GM21786 (cell line): ENCODE measurements around the gene CMTR1.
"Not testable (repeated sequence)": the region's sequence is repeated elsewhere in the genome, so short reads cannot be mapped to it uniquely, and the experiment has no call there.

ENCODE experiments used
- ATAC-seq: cut with Tn5 transposase; IDR thresholded peaks from one replicate; pipeline ENCODE4 v1.9.1; 2021; ENCODE audit not compliant: unreplicated experiment

Gene CMTR1

DNA sequence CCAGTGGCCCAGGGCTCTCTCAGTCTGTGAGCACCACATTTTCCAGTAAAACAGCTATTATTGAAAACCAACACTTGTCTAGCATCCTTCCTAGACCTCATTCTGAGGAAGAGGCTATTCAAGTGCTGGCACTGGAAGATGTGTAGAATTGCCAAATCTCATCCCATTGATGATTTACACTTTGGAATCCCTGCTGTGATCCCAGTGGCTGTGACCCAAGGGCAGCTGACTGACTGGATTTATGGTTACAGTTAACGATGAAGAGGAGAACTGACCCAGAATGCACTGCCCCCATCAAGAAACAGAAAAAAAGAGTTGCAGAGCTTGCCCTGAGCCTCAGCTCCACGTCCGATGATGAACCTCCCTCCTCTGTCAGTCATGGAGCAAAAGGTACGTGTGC is 2.4 kb downstream of the CMTR1 start:
- ATAC-seq: no peak

DNA sequence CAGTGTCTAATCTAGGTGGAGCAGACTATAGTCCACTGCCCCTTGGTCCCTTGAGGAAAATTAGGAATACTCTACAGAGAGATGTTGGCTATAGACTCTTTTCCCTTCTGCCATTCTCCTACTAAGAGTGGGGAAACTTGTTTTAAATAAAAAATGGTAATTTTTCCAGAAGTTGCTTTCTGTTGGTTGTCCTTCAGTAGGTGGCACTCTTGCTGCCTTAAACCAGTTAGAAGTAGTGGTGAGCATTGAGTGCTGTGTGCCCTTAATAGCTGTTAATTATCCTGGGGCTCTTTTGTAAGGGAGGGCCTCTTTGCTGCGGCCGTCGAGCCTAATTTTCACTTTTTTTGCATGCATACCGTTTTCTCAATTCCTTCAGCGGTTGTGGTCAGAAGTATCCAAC is 2.8 kb downstream of the CMTR1 start:
- no peak for ATAC-seq

DNA sequence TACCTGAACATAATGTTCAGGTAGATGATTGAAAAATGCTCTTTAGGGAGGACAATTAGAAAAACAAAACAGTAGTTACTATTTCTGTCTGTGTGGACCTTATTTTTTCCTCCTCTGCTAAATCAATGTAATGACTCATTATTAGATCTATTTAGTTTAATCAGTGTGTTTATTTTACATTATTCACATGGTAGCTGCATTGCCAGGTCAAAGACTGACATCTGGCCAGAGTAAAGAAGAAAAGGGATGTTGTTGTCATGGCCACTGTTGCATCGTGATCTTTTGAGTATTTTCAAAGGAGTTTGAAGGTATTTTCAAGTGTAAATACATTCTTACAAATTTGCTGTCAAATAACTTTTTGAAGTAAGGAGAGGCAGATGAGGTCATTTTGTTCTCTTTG is 5.9 kb downstream of the CMTR1 start:
- no peak for ATAC-seq

DNA sequence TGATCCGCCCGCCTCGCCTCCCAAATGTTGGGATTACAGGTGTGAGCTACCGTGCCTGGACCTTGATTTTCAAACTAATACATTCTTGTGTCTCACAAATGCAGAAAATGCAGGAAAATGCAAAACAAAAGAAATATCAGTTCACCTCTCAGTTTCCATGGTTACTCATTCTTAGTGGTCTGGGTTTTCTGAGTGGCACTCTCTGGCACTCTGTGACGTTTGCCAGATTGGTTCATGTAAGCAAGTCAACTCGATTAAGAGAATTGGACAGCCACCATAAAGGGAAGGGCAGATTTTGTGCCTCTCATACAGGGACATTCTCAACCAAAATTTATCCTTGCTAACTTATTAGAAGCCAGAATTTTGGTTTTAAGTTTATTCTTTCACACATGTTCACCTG is 8.6 kb downstream of the CMTR1 start:
- no peak for ATAC-seq

DNA sequence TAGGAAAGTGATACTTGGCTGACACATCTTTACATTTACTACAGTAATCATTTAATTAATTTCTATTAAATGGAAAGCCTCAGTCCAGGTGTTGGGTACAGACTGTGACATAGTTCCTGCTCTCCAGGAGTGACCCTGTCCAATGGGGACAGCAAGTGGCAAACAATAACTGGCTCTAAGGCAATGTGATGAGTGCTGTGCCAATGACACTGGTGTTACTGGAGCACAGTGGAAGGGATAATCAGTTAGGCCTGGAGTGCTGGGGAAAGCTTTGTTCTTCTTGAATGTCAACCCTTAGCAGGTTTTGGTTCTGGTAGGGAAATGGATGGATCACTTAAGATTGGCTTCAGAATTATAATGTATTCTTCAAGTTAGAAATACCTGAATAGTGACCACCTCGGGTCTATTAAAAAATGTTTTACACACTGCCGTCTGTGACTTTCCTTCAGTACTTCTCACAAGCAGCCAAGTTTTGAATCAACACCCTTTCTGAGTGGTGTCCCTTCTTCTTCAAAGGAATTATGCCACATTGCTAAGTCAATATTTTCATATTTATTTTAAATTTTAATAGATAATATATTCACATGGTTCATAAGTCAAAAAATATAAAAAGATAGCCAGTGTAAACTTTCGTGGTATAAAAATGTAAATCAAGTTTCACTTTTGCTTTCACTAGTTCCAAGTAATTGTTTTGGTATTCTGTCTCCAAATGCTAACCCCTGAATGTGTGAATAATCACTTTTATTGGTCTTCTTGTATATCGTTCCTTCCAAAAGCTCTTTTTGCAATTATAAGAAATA is 9.6 kb downstream of the CMTR1 start:
- ATAC-seq: no peak

GRCh38 chr6:37443216-37443542 is 10.2 kb downstream of the CMTR1 start:
- ATAC-seq: not testable (repeated sequence)

- no peak for ATAC-seq
Observed at GRCh38 chr6:37449984-37450383, 17.0 kb downstream of the CMTR1 start.

DNA sequence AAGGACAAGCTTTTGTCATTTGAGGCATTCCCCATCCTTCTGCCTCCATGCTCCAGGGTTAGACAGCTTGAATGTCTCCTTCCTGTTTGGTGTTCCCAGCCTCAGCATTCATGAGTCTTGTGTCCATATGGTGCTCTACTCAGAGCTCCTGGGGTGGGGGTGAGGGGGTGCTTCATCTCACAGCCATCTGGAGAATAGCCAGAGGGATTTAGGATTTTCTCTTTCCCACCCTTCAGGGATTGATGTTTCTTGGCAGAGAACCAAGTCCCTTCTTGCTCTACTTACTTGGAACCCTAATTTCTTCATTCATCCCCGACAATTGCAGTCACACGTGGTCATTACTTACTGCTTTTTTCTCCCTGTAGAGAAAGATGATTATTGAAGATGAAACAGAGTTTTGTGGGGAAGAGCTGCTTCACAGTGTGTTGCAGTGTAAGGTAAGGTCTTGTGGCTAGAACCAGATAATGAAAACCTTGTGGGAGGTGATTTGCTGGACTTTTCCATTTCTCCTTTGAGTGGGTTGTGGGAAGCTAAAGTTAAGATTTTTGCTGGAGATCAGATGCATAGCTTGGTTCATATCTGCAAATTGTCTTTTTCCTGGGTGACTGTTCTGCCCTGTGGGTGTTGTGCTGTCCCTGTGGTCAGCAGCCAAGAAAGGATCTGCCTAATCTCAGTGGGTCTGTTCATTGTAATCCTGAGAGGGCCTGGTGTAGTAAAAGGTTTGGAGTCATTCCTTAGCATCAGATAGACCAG is 18.6 kb downstream of the CMTR1 start:
- ATAC-seq: no peak

- no peak for ATAC-seq
Observed at GRCh38 chr6:37452522-37452921, 19.5 kb downstream of the CMTR1 start.

- no peak for ATAC-seq
Observed at GRCh38 chr6:37454420-37455140, 21.6 kb downstream of the CMTR1 start.

GRCh38 chr6:37456126-37456525 is 23.1 kb downstream of the CMTR1 start:
- no peak for ATAC-seq

- ATAC-seq: no peak
Observed at GRCh38 chr6:37456816-37457560, 24.0 kb downstream of the CMTR1 start.

DNA sequence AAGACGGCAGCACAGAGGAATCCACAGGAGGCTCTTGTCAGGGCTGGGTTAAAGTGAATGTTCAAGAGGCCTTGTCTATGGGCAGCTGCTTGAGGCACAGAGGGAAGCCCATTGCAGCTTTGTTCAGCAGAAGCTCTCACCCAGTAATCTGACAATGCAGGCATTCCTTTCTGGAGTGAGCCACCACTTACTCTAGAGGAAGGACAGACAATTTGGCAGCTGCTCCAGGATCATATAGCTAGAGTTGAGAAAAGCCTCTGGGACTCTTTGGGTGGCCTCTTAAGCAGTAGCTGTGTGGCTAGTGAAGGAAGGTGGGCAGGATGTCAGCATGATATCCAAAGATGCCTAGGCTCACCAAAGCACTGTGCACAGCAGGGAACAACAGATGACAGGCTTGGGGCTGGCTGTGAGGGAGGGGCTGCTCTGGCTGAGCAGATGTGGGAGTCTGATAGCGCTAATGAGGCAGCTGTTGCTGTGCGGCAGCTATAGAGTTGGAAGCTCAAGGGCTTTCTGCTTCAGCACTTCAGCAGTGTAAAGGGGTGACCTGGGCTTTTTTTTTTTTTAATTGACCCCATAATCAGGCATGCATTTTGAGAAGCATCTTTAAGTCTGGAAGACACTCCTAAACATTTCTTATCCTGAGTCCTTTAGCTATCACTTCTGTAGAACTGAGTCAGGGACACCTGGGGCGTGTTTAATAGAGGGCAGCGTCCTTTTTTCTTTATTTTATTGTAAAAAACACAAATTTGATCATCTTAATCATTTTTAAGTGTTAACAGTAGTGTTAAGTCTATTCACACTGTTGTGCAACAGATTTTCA is 27.2 kb downstream of the CMTR1 start:
- ATAC-seq: no peak

GRCh38 chr6:37460805-37461204 is 27.8 kb downstream of the CMTR1 start:
- no peak for ATAC-seq

DNA sequence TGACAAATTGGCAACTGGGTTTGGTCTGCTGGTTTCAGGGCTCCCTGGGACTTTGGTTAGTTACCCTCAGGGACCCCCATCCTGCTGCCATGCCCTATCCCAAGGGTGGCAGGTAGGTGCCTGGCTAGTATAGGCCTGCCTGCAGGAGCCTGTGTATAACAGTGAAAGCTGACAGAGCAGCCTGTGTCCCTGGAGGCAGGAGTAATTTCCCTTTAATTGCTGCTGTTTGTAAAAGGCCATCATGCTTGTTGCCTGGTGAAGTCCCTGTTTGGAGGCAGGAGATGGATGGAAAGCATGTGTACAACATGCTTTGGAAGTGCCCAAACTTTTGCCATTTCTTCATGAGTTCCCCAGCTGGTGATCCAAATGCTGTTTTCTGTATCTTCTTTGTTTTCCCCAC is 30.1 kb downstream of the CMTR1 start:
- no peak for ATAC-seq

DNA sequence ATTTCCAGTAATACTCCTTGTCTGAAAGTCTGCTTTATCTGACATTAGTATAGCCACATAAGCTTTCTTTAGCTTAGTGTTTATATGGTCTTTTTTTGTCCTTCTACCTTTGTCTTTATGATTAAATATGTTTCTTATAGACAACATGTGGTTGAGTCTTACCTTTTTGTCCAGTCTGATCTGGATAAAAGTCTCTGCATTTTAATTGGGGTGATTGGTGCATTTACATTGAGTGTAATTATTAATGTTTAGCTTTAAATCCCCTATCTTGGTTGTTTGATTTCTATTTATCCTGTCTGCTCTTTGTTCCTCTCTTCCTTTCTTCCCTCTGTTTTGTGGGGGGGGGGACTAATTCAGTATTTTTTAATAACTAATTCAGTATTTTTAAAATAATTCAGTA is 34.7 kb downstream of the CMTR1 start:
- no peak for ATAC-seq

GRCh38 chr6:37473364-37474095 is 40.5 kb downstream of the CMTR1 start:
- no peak for ATAC-seq

- no peak for ATAC-seq
Observed at GRCh38 chr6:37474316-37474715, 41.3 kb downstream of the CMTR1 start.

GRCh38 chr6:37477191-37477590 is 44.2 kb downstream of the CMTR1 start:
- ATAC-seq: no peak
